K562 (cell line): ENCODE measurements around the gene C3orf52. TPM values are rescaled to one million over a fixed set of nuclear protein-coding genes. Genes with fewer than 3 reads are reported as not detected.

ENCODE experiments used
- ATAC-seq: fragments of 200-7000 bp; cut with Tn5 transposase; 3 replicates; pipeline ENCODE4 v1.9.1; 2020; ENCODE audit warnings: moderate library complexity
- BruUV-seq: library from RNA; stranded (reverse); fragments of 400-500 nt; replicated peaks from 2 replicates; lab custom pipeline; 2021; lab: Mats Ljungman, UMichigan
- CTCF ChIA-PET: fragments of 300-600 bp; formaldehyde crosslinking; extraction: SDS; loops from one replicate; lab custom pipeline; 2021; ENCODE audit warnings: low intra/inter-chr PET ratio; lab: Yijun Ruan, JAX
- POLR2A ChIA-PET: fragments of 300-600, 350-650 bp; sonication (Branson Sonifier 250); formaldehyde crosslinking; extraction: SDS; loops from one replicate; lab custom pipeline; 2021; ENCODE audit warnings: antibody characterized with exemption, inconsistent platforms; lab: Yijun Ruan, JAX
- DNase-seq, 4 experiments: peaks; one replicate each; pipeline versions ENCODE4 v3.0.0 to v3.0.0-alpha.2; 2011 to 2018; ENCODE audit warnings: low spot score in 3 of 4, mixed read lengths in 3 of 4; ENCODE audit errors: extremely low read depth in 1 of 4
- FAIRE-seq: peaks from 2 replicates; lab custom pipeline; 2011; peaks lifted over from hg19 to GRCh38; lab: Jason Lieb, UNC
- H2AFZ ChIP-seq: 2 replicates; pipeline ENCODE4 v1.6.0; 2011; ENCODE audit warnings: low read depth, low read length, control low read depth, inconsistent platforms
- H3K27ac ChIP-seq: fragments of 200-600 bp; 3 replicates; pipeline ENCODE4 v1.8.0; 2011; ENCODE audit warnings: low read depth, mild to moderate bottlenecking, control low read depth, inconsistent platforms, low read length, moderate library complexity, mixed read lengths; ENCODE audit errors: extremely low read depth
- H3K27me3 ChIP-seq, 2 experiments: fragments of 300-600 bp in 1 of 2; 2 replicates in 1 of 2; 3 replicates in 1 of 2; pipeline versions ENCODE4 v1.6.0 to v1.8.0; 2011; ENCODE audit warnings: inconsistent platforms in 2 of 2, low read length in 2 of 2, mild to moderate bottlenecking in 1 of 2, mixed read lengths in 1 of 2, moderate library complexity in 1 of 2; ENCODE audit not compliant: control insufficient read depth in 2 of 2, insufficient read depth in 2 of 2
- H3K36me3 ChIP-seq: fragments of 300-600 bp; 3 replicates; pipeline ENCODE4 v1.8.0; 2011; ENCODE audit warnings: mild to moderate bottlenecking, low read length, inconsistent platforms; ENCODE audit not compliant: control insufficient read depth, insufficient read depth
- H3K4me1 ChIP-seq, 2 experiments: fragments of 200-600 bp in 1 of 2; replicated peaks in 1 of 2; 2 replicates in 1 of 2; 3 replicates in 1 of 2; pipeline versions ENCODE4 v1.5.1 to v1.8.0; 2011; ENCODE audit warnings: inconsistent platforms in 2 of 2, low read length in 2 of 2, mild to moderate bottlenecking in 1 of 2, mixed read lengths in 1 of 2, moderate library complexity in 1 of 2; ENCODE audit not compliant: control insufficient read depth in 2 of 2, insufficient read depth in 2 of 2
- H3K4me2 ChIP-seq: 2 replicates; pipeline ENCODE4 v1.6.1; 2011; ENCODE audit warnings: low read length, control low read depth, inconsistent platforms, mixed read lengths; ENCODE audit not compliant: insufficient read depth
- H3K4me3 ChIP-seq: fragments of 200-600 bp; sonication (generic), shearing (Covaris generic); 2 replicates; pipeline ENCODE4 v1.5.1; 2016; ENCODE audit warnings: control low read depth, inconsistent platforms
- H3K79me2 ChIP-seq: fragments of 200-600 bp; 3 replicates; pipeline ENCODE4 v1.8.0; 2011; ENCODE audit warnings: low read length, inconsistent platforms; ENCODE audit not compliant: control insufficient read depth, insufficient read depth
- H3K9ac ChIP-seq, 2 experiments: 2 replicates each; pipeline versions ENCODE4 v1.6.0 to v1.6.1; 2011; ENCODE audit warnings: low read depth in 2 of 2, low read length in 2 of 2, control low read depth in 1 of 2, inconsistent platforms in 1 of 2, mild to moderate bottlenecking in 1 of 2, mixed read lengths in 1 of 2; ENCODE audit not compliant: insufficient read depth in 1 of 2
- H3K9me1 ChIP-seq: one replicate; pipeline ENCODE4 v1.6.0; 2011; ENCODE audit warnings: inconsistent platforms, mild to moderate bottlenecking, low read length, moderate library complexity; ENCODE audit not compliant: control insufficient read depth, insufficient read depth
- H3K9me3 ChIP-seq: replicated peaks from 2 replicates; pipeline ENCODE4 v1.5.1; 2011; ENCODE audit warnings: low read depth, low read length, inconsistent platforms; ENCODE audit not compliant: control insufficient read depth, insufficient read depth
- H4K20me1 ChIP-seq: replicated peaks from 2 replicates; pipeline ENCODE4 v1.6.1; 2011; ENCODE audit warnings: low read length, inconsistent platforms, mixed read lengths; ENCODE audit not compliant: control insufficient read depth, insufficient read depth
- ARID1B ChIP-seq: fragments of 450-650 bp; IDR thresholded peaks from 2 replicates; pipeline ENCODE4 v1.6.1; 2016; ENCODE audit warnings: antibody characterized with exemption, mild to moderate bottlenecking, inconsistent platforms
- BRD4 ChIP-seq: fragments of 200-600 bp; sonication (generic); IDR thresholded peaks from 2 replicates; pipeline ENCODE4 v1.6.1; 2017; ENCODE audit warnings: inconsistent platforms
- CAMTA2 ChIP-seq: fragments of 250-450 bp; sonication (Bioruptor Pico); conservative IDR thresholded peaks from 2 replicates; pipeline ENCODE4 v1.5.1; 2022
- CEBPB ChIP-seq: fragments of 450-650 bp; IDR thresholded peaks from 2 replicates; pipeline ENCODE4 v1.6.1; 2016; ENCODE audit warnings: missing genetic modification characterization, missing compliant biosample characterization
- FOXM1 ChIP-seq, 2 experiments: fragments of 450-650 bp in 1 of 2; sonication (generic) in 1 of 2; formaldehyde crosslinking in 1 of 2; IDR thresholded peaks; 2 replicates each; pipeline versions ENCODE4 v1.6.1 to v1.9.0; 2017 to 2022; ENCODE audit warnings: low read depth in 2 of 2, mild to moderate bottlenecking in 2 of 2, missing genetic modification reagents in 1 of 2, moderate library complexity in 1 of 2
- FOXP1 ChIP-seq: sonication (generic); formaldehyde crosslinking; IDR thresholded peaks from 2 replicates; pipeline ENCODE4 v1.8.0; 2022; ENCODE audit warnings: mild to moderate bottlenecking, missing genetic modification reagents
- MYBL2 ChIP-seq, 2 experiments: fragments of 450-650 bp in 1 of 2; sonication (generic) in 1 of 2; formaldehyde crosslinking in 1 of 2; IDR thresholded peaks; 2 replicates each; pipeline versions ENCODE4 v1.6.1 to v1.8.1; 2017 to 2022; ENCODE audit warnings: borderline replicate concordance in 1 of 2, inconsistent platforms in 1 of 2, low read depth in 1 of 2, mild to moderate bottlenecking in 1 of 2, missing genetic modification reagents in 1 of 2, moderate library complexity in 1 of 2
- NFIX ChIP-seq: fragments of 250-450 bp; sonication (Bioruptor Pico); IDR thresholded peaks from 2 replicates; pipeline ENCODE4 v1.4.0; 2020; ENCODE audit warnings: low read depth, mild to moderate bottlenecking, moderate library complexity
- RBFOX2 ChIP-seq: fragments of 200-400 bp; formaldehyde crosslinking; IDR thresholded peaks from 2 replicates; pipeline ENCODE4 v1.6.1; 2017; ENCODE audit warnings: low read depth, mild to moderate bottlenecking, low read length, moderate library complexity
- RBM14 ChIP-seq: fragments of 200-400 bp; formaldehyde crosslinking; IDR thresholded peaks from 2 replicates; pipeline ENCODE4 v1.6.1; 2018; ENCODE audit warnings: low read depth, mild to moderate bottlenecking, low read length, moderate library complexity, borderline replicate concordance; ENCODE audit not compliant: insufficient read depth
- SMARCC2 ChIP-seq: fragments of 450-650 bp; IDR thresholded peaks from 2 replicates; pipeline ENCODE4 v1.6.1; 2017; ENCODE audit warnings: antibody characterized with exemption, moderate library complexity, mild to moderate bottlenecking, low read depth
- SMARCE1 ChIP-seq: fragments of 450-650 bp; IDR thresholded peaks from 2 replicates; pipeline ENCODE4 v1.7.1; 2016; ENCODE audit warnings: mild to moderate bottlenecking
- WGBS: fragments of 100-300 bp; shearing (Covaris generic); methylation state at CpG from one replicate; pipeline ENCODE4 v1.1.6; 2016; ENCODE audit warnings: low coverage, mixed read lengths; ENCODE audit not compliant: insufficient coverage; ENCODE audit errors: missing lambda C conversion rate; 5-methylcytosine and 5-hydroxymethylcytosine counted together
- in situ Hi-C: fragments of 300-500 bp; cut with MboI; formaldehyde crosslinking; loops from 4 replicates; pipeline ENCODE4 v1.15.0; 2018; ENCODE audit warnings: inconsistent platforms, mixed read lengths
- intact Hi-C: fragments of 100-400 bp; cut with micrococcal nuclease; formaldehyde crosslinking; loops from 2 replicates; pipeline ENCODE4 v1.14.2; 2022
- polyA plus RNA-seq, 8 experiments: library from polyadenylated mRNA; depleted of rRNA in 4 of 8; stranded (reverse) in 5 of 8; unstranded in 3 of 8; fragments of >200 nt; fragmentation: Nextera tagmentation in 2 of 8; fragmentation: Illumina TruSeq in 1 of 8; extraction: Ambion mirVana in 2 of 8; extraction: Trizol in 1 of 8; gene quantifications; 2 replicates each; pipeline versions ENCODE4 v1.2.1 to v1.2.3, GENCODE V29; 2011 to 2014; ENCODE audit warnings: inconsistent platforms in 1 of 8, missing spikeins in 1 of 8
- total RNA-seq, 7 experiments: library from RNA; depleted of rRNA in 6 of 7; stranded (reverse); fragments of >200 nt in 6 of 7; fragmentation: Illumina TruSeq in 2 of 7; extraction: Trizol in 2 of 7; gene quantifications; 2 replicates each; pipeline versions ENCODE4 v1.2.1 to v1.2.3, GENCODE V29; 2011 to 2021; ENCODE audit warnings: low replicate concordance in 1 of 7
- TF ChIP-seq, protein P1 (sequence below): fragments of 250-450 bp; sonication (Bioruptor Pico); IDR thresholded peaks from 2 replicates; pipeline ENCODE4 v1.5.0; 2022; ENCODE audit warnings: mild to moderate bottlenecking
- TF ChIP-seq, protein P2 (sequence below): sonication (generic); formaldehyde crosslinking; IDR thresholded peaks from 2 replicates; pipeline ENCODE4 v1.8.1; 2022; ENCODE audit warnings: missing genetic modification reagents
- TF ChIP-seq, protein P3 (sequence below), 2 experiments: fragments of 450-650 bp; IDR thresholded peaks; 2 replicates each; pipeline ENCODE4 v1.6.1; 2016

The C3orf52 gene
- total and polyA plus RNA-seq, 9 of the 15 experiments (the other 6 are each of a cell fraction or from before 2014, with no cell fraction given), result 2.8 to 6.1 (median 3.8) TPM

DNA sequence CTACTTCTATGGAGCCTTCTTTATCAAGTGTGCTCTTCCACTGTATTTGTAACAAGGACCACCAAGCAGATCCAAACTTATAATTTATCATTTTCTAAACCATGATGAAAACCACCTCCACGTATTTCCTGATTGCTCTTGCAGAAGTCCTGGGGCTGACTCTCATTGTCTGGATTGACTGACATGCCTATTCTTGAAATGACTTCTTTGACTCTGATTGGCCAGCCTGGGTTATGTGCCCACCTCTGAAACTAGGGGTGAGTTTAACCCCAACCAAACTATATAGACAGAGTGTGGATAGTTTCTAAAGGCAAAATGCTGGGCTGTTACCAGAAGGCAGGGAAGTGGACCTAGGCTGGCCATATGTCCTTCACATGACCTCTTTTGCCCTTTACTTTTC, 38.9 kb upstream of the C3orf52 start:
- FAIRE-seq, result no peak
- CTCF ChIA-PET, result interaction anchor here (1.0 kb wide), 1 partner anchor 19 kb away, joined by 4 read pairs; no protein-coding TSS in a partner anchor
- TF ChIP-seq SMARCC2 (no peak), CAMTA2 (no peak), FOXM1 (IDR thresholded peaks at IDR 0.05; ENCODE audit: low read depth) (no peak), FOXM1 (CRISPR knock-in tag; IDR thresholded peaks at IDR 0.05; ENCODE audit: low read depth) (no peak), RBFOX2 (no peak), ARID1B (no peak), BRD4 (no peak), CEBPB (no peak), SMARCE1 (no peak), FOXP1 (no peak), NFIX (CRISPR knock-in tag) (no peak), MYBL2 (IDR thresholded peaks at IDR 0.05; ENCODE audit: low read depth) (no peak), MYBL2 (CRISPR knock-in tag; IDR thresholded peaks at IDR 0.05; ENCODE audit: borderline replicate concordance) (no peak), RBM14 (no peak)
- TF ChIP-seq, protein P1, sequence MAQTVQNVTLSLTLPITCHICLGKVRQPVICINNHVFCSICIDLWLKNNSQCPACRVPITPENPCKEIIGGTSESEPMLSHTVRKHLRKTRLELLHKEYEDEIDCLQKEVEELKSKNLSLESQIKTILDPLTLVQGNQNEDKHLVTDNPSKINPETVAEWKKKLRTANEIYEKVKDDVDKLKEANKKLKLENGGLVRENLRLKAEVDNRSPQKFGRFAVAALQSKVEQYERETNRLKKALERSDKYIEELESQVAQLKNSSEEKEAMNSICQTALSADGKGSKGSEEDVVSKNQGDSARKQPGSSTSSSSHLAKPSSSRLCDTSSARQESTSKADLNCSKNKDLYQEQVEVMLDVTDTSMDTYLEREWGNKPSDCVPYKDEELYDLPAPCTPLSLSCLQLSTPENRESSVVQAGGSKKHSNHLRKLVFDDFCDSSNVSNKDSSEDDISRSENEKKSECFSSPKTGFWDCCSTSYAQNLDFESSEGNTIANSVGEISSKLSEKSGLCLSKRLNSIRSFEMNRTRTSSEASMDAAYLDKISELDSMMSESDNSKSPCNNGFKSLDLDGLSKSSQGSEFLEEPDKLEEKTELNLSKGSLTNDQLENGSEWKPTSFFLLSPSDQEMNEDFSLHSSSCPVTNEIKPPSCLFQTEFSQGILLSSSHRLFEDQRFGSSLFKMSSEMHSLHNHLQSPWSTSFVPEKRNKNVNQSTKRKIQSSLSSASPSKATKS (CRISPR knock-in tag), result no peak
- TF ChIP-seq, protein P2, sequence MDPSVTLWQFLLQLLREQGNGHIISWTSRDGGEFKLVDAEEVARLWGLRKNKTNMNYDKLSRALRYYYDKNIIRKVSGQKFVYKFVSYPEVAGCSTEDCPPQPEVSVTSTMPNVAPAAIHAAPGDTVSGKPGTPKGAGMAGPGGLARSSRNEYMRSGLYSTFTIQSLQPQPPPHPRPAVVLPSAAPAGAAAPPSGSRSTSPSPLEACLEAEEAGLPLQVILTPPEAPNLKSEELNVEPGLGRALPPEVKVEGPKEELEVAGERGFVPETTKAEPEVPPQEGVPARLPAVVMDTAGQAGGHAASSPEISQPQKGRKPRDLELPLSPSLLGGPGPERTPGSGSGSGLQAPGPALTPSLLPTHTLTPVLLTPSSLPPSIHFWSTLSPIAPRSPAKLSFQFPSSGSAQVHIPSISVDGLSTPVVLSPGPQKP (CRISPR knock-in tag), result no peak
- TF ChIP-seq, protein P3, sequence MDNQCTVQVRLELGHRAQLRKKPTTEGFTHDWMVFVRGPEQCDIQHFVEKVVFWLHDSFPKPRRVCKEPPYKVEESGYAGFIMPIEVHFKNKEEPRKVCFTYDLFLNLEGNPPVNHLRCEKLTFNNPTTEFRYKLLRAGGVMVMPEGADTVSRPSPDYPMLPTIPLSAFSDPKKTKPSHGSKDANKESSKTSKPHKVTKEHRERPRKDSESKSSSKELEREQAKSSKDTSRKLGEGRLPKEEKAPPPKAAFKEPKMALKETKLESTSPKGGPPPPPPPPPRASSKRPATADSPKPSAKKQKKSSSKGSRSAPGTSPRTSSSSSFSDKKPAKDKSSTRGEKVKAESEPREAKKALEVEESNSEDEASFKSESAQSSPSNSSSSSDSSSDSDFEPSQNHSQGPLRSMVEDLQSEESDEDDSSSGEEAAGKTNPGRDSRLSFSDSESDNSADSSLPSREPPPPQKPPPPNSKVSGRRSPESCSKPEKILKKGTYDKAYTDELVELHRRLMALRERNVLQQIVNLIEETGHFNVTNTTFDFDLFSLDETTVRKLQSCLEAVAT (IDR thresholded peaks at IDR 0.05), result no peak

More for the DNA sequence above, 38.9 kb upstream of the C3orf52 start:
- H3K4me1 ChIP-seq, result no peaks in the 10 kb centered on the region
- no peak overlapping the region for H2AFZ ChIP-seq
- H3K27ac ChIP-seq, result no peak overlapping the region
- H3K9me1 ChIP-seq, result no peaks in the 10 kb centered on the region
- no peaks in the 10 kb centered on the region for H3K79me2 ChIP-seq
- H3K36me3 ChIP-seq, result no peaks in the 10 kb centered on the region
- DNase-seq, result no peak
- no peak overlapping the region for H3K4me3 ChIP-seq
- no TSS peak for BruUV-seq
- no peak overlapping the region for H3K4me2 ChIP-seq
- no peaks in the 10 kb centered on the region for H3K27me3 ChIP-seq
- in situ Hi-C loops (no loop called here), intact Hi-C loops (no loop called here)
- 0% methylated on average over 1 of the region's 1 CpG for WGBS
- H3K9ac ChIP-seq, result no peak overlapping the region
- POLR2A ChIA-PET, result no interaction called here
- no peak for ATAC-seq
- H3K9me3 ChIP-seq, result no peaks in the 10 kb centered on the region
- H4K20me1 ChIP-seq, result no peaks in the 10 kb centered on the region
